Gastroesophageal sphincter (tissue), 4 donors: Measurements from ENCODE around the gene CD74. TPM values are rescaled to one million over a fixed set of nuclear protein-coding genes. Genes with fewer than 3 reads are reported as not detected.

Experiments
- ATAC-seq: fragments of 150-250 bp; one replicate; pipeline ENCODE4 v1.9.1; 2016; ENCODE audit warnings: mild to moderate bottlenecking, moderate library complexity
- H3K27ac ChIP-seq, 4 donors: fragments of 200-600 bp; sonication (generic) in 3 of 4; 1 replicate in 3 of 4; 2 replicates in 1 of 4; pipeline ENCODE4 v1.5.1; 2016 to 2019
- H3K27me3 ChIP-seq: fragments of 200-600 bp; sonication (generic); one replicate; pipeline ENCODE4 v1.5.1; 2019
- H3K36me3 ChIP-seq, 2 donors: fragments of 200-600 bp; sonication (generic); one replicate each; pipeline ENCODE4 v1.5.1; 2019; ENCODE audit warnings: control low read depth in 1 of 2
- H3K4me1 ChIP-seq, 3 donors: fragments of 200-600 bp; sonication (generic); 1 replicate in 2 of 3; 2 replicates in 1 of 3; pipeline ENCODE4 v1.5.1; 2016 to 2019; ENCODE audit warnings: control low read depth in 2 of 3
- H3K4me3 ChIP-seq, 2 donors: fragments of 200-600 bp; sonication (generic); one replicate each; pipeline ENCODE4 v1.5.1; 2019; ENCODE audit warnings: mild to moderate bottlenecking in 1 of 2, moderate library complexity in 1 of 2
- H3K9me3 ChIP-seq, 3 donors: fragments of 200-600 bp; sonication (generic); one replicate each; pipeline ENCODE4 v1.5.1; 2017 to 2019; ENCODE audit warnings: control low read depth in 2 of 3
- EP300 ChIP-seq: sonication (generic); formaldehyde crosslinking; IDR thresholded peaks from one replicate; pipeline ENCODE4 v1.6.1; 2017; ENCODE audit warnings: antibody characterized with exemption, mild to moderate bottlenecking
- POLR2A ChIP-seq, 2 donors: fragments of 450-650 bp; IDR thresholded peaks; one replicate each; pipeline ENCODE4 v1.6.1; 2017; ENCODE audit warnings: antibody characterized with exemption in 2 of 2, mild to moderate bottlenecking in 2 of 2, moderate library complexity in 1 of 2
- POLR2AphosphoS5 ChIP-seq: sonication (generic); formaldehyde crosslinking; IDR thresholded peaks from one replicate; pipeline ENCODE4 v1.6.1; 2017; ENCODE audit warnings: antibody characterized with exemption
- WGBS, 2 donors: methylation state at CpG; one replicate each; pipeline ENCODE4 v1.1.5; 2018; ENCODE audit warnings: low coverage in 1 of 2; 5-methylcytosine and 5-hydroxymethylcytosine counted together
- total RNA-seq, 4 donors: library from RNA; depleted of rRNA; stranded (reverse); fragments of >200 nt; gene quantifications; one replicate each; pipeline ENCODE4 v1.1.0, GENCODE V29; 2016
- TF ChIP-seq, protein P1 (sequence below), 4 experiments: fragments of 200-600 bp in 2 of 4; fragments of 450-650 bp in 2 of 4; sonication (generic) in 1 of 4; IDR thresholded peaks; one replicate each; pipeline ENCODE4 v1.5.1; 2017 to 2019; ENCODE audit warnings: antibody characterized with exemption in 4 of 4, mild to moderate bottlenecking in 2 of 4, moderate library complexity in 2 of 4

The CD74 gene
- total RNA-seq, 4 donors from 2014 or later, result 142 to 720 (median 338) TPM

GRCh38 chr5:150401376-150402228 is 11.1 kb downstream of the CD74 start:
- H3K4me3 ChIP-seq, result no peak overlapping the region
- TF ChIP-seq POLR2AphosphoS5, result no peak

DNA sequence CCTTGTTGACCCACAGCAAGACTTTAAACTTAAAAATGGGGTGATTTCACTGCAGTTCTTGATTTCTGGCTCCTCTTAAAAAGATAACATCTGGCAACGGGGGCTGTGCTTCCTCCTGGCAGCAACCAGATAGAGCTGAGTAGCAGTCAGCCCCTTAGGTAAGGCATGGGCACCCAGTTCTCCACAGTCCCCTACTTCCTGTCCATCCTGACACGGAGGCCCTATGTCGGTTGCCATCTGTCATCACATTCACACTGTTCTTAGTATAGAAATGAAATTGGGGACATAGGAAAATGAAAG is 11.7 kb downstream of the CD74 start:
- TF ChIP-seq EP300 (no peak), POLR2A (IDR thresholded peaks at IDR 0.05) (no peak)
- 59 to 60% methylated on average over 3 of the region's 3 CpGs for WGBS, 2 donors
- Histone ChIP-seq H3K27ac (no peak overlapping the region), H3K27me3 (no peaks in the 10 kb centered on the region), H3K36me3 (peaks cover 0 to 94% of the 10 kb centered on the region in 2 donors), H3K4me3 (no peak overlapping the region), H3K4me1 (no peaks in the 10 kb centered on the region), H3K9me3 (no peaks in the 10 kb centered on the region)
- no peak for ATAC-seq

More at GRCh38 chr5:150401376-150402228, 11.1 kb downstream of the CD74 start:
- ATAC-seq, result no peak
- peaks cover 0 to 94% of the 10 kb centered on the region in 2 donors for H3K36me3 ChIP-seq
- H3K27ac ChIP-seq, result no peak overlapping the region
- H3K27me3 ChIP-seq, result no peaks in the 10 kb centered on the region
- 76 to 89% methylated on average over 4 to 6 of the region's 11 CpGs for WGBS, 2 donors
- no peaks in the 10 kb centered on the region for H3K4me1 ChIP-seq
- no peaks in the 10 kb centered on the region for H3K9me3 ChIP-seq

- no peak for ATAC-seq
- Histone ChIP-seq H3K27me3 (no peaks in the 10 kb centered on the region), H3K9me3 (no peaks in the 10 kb centered on the region), H3K27ac (no peak overlapping the region), H3K4me3 (no peak overlapping the region), H3K4me1 (no peaks in the 10 kb centered on the region), H3K36me3 (peaks cover 0 to 99% of the 10 kb centered on the region in 2 donors)
- TF ChIP-seq EP300 (no peak), POLR2AphosphoS5 (no peak), POLR2A (IDR thresholded peaks at IDR 0.05) (no peak)
- TF ChIP-seq, protein P1, sequence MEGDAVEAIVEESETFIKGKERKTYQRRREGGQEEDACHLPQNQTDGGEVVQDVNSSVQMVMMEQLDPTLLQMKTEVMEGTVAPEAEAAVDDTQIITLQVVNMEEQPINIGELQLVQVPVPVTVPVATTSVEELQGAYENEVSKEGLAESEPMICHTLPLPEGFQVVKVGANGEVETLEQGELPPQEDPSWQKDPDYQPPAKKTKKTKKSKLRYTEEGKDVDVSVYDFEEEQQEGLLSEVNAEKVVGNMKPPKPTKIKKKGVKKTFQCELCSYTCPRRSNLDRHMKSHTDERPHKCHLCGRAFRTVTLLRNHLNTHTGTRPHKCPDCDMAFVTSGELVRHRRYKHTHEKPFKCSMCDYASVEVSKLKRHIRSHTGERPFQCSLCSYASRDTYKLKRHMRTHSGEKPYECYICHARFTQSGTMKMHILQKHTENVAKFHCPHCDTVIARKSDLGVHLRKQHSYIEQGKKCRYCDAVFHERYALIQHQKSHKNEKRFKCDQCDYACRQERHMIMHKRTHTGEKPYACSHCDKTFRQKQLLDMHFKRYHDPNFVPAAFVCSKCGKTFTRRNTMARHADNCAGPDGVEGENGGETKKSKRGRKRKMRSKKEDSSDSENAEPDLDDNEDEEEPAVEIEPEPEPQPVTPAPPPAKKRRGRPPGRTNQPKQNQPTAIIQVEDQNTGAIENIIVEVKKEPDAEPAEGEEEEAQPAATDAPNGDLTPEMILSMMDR (IDR thresholded peaks at IDR 0.05), result no peak
- whole genome bisulfite sequencing, 2 donors, result 83 to 88% methylated on average over 5 to 7 of the region's 12 CpGs
These were observed 12.2 kb downstream of the CD74 start for GRCh38 chr5:150400316-150401075.

DNA sequence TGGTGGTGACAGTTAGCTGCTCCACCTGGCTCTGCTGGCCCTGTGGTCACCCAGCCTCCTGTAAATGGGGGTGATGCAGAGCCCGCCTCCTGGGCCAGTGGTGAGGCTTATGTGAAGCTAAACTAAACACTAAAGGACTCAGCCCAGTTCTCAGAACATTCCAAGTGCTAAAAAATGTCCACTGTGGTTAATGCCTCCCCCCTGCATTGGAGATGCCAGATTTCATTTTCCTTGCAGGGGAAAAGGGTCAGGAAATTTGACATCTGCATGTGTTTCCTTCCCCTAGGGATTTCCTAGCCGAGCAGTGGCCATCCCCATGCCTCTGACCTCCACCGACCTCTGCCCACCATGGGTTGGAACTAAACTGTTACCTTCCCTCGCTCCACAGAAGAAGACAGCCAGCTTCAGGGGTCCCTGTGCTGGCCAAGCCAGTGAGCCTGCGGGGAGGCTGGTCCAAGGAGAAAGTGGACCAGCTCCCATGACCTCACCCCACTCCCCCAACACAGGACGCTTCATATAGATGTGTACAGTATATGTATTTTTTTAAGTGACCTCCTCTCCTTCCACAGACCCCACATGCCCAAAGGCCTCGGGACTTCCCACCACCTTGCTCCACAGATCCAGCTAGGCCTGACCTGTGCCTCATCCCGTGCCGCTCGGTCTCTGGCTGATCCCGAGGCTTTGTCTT is 13.0 kb downstream of the CD74 start:
- H3K9me3 ChIP-seq, result no peaks in the 10 kb centered on the region
- no peaks in the 10 kb centered on the region for H3K4me1 ChIP-seq
- no peak for ATAC-seq
- 80 to 100% methylated on average over 1 to 6 of the region's 11 CpGs for WGBS, 2 donors
- H3K4me3 ChIP-seq, result no peak overlapping the region
- H3K27me3 ChIP-seq, result no peaks in the 10 kb centered on the region
- H3K36me3 ChIP-seq, result peaks cover 0 to 100% of the 10 kb centered on the region in 2 donors
- H3K27ac ChIP-seq, result no peak overlapping the region
- TF ChIP-seq EP300, result no peak

GRCh38 chr5:150398722-150399523 is 13.8 kb downstream of the CD74 start:
- H3K4me1 ChIP-seq, result no peaks in the 10 kb centered on the region
- H3K36me3 ChIP-seq, result peaks cover 0 to 100% of the 10 kb centered on the region in 2 donors
- no peak overlapping the region for H3K4me3 ChIP-seq
- 57 to 76% methylated on average over 3 to 6 of the region's 12 CpGs for WGBS, 2 donors
- peak; percentile 11 for ATAC-seq
- H3K27ac ChIP-seq, result no peak overlapping the region
- TF ChIP-seq POLR2A (IDR thresholded peaks at IDR 0.05) (no peak), EP300 (no peak)
- TF ChIP-seq, protein P1 (IDR thresholded peaks at IDR 0.05), result peak in 1 of 4 experiments; percentile 11
- H3K27me3 ChIP-seq, result no peaks in the 10 kb centered on the region
- no peaks in the 10 kb centered on the region for H3K9me3 ChIP-seq
